Heart right ventricle (tissue), 16 donors: ENCODE measurements around the gene AGPAT3. TPM values are rescaled to one million over a fixed set of nuclear protein-coding genes. Genes with fewer than 3 reads are reported as not detected.

Source experiments
- ATAC-seq, 8 donors: fragments of 200-7000 bp; cut with Tn5 transposase; one replicate each; pipeline ENCODE4 v1.9.1; 2020; ENCODE audit warnings: mild to moderate bottlenecking in 8 of 8, moderate library complexity in 8 of 8, moderate number of reproducible peaks in 1 of 8
- DNase-seq, 2 donors: peaks; one replicate each; pipeline ENCODE4 v3.0.0-alpha.2; 2020
- H3K27ac ChIP-seq, 10 donors: fragments of 200-600 bp; sonication (generic) in 2 of 10; one replicate each; pipeline versions ENCODE4 v1.5.0 to v1.8.0; 2020 to 2022; ENCODE audit warnings: mild to moderate bottlenecking in 3 of 10
- H3K27me3 ChIP-seq, 7 donors: fragments of 200-600 bp; one replicate each; pipeline ENCODE4 v1.8.0; 2021 to 2022; ENCODE audit warnings: mild to moderate bottlenecking in 2 of 7
- H3K36me3 ChIP-seq, 9 donors: fragments of 200-600 bp; sonication (generic) in 1 of 9; one replicate each; pipeline versions ENCODE4 v1.5.0 to v1.8.0; 2020 to 2022; ENCODE audit warnings: mild to moderate bottlenecking in 2 of 9
- H3K4me1 ChIP-seq, 9 donors: fragments of 200-600 bp; sonication (generic) in 1 of 9; one replicate each; pipeline versions ENCODE4 v1.5.0 to v1.8.0; 2020 to 2022; ENCODE audit warnings: mild to moderate bottlenecking in 4 of 9
- H3K4me3 ChIP-seq, 10 donors: fragments of 200-600 bp; sonication (generic) in 2 of 10; one replicate each; pipeline versions ENCODE4 v1.5.0 to v1.8.0; 2020 to 2022; ENCODE audit warnings: mild to moderate bottlenecking in 7 of 10, moderate library complexity in 2 of 10
- H3K9me3 ChIP-seq, 11 donors: fragments of 200-600 bp in 10 of 11; sonication (generic) in 2 of 11; one replicate each; pipeline versions ENCODE4 v1.5.0 to v1.8.0; 2013 to 2022; ENCODE audit warnings: mild to moderate bottlenecking in 2 of 11, control low read depth in 1 of 11, moderate library complexity in 1 of 11
- CTCF ChIP-seq, 9 donors: fragments of 200-600 bp; sonication (generic) in 2 of 9; IDR thresholded peaks; one replicate each; pipeline versions ENCODE4 v1.5.0 to v1.8.0; 2021 to 2022; ENCODE audit warnings: antibody characterized with exemption in 9 of 9, mild to moderate bottlenecking in 5 of 9, moderate library complexity in 1 of 9
- WGBS, 2 donors: extraction: QIAGEN DNeasy Blood & Tissue Kit; methylation state at CpG; one replicate each; pipeline ENCODE4 v1.1.7; 2013; ENCODE audit warnings: inconsistent platforms in 1 of 2; 5-methylcytosine and 5-hydroxymethylcytosine counted together
- intact Hi-C, 10 donors: fragments of 100-400 bp; cut with DNase I; formaldehyde crosslinking; loops; one replicate each; pipeline versions ENCODE4 v1.11.1 to v1.14.2; 2022
- polyA plus RNA-seq, 2 donors: library from polyadenylated mRNA; stranded (reverse); fragments of 200-250 nt; gene quantifications; one replicate each; pipeline ENCODE4 v1.2.3, GENCODE V29; 2013
- total RNA-seq, 10 donors: library from RNA; stranded (reverse); fragmentation: NEBNext Ultra II Directional in 3 of 10; extraction: Animal tissue kit (Norgen Biotek cat#: 25700) in 3 of 10; gene quantifications; one replicate each; pipeline versions ENCODE4 v1.2.1 to v1.2.4, GENCODE V29; 2021 to 2023
- donor health status: Arrhythmogenic right ventricular cardiomyopathy.
- donor health status: ischemic (EF 13 %, LVEDD 7.1; RV severe dilation, severe dysfunction).
- donor health status: healthy with polysubstance abuse.
- donor health status: DM: no; HTN: yes; CAD: no.
- donor health status: DM: no; HTN: no; CAD: no.
- donor health status: ischemic (EF 25% LVEDD 6.9; RV normal size, moderate dysfunction).
- donor health status: ischemic (EF 25% LVEDD 5.7; RV mildly dilated, moderate dysfunction).
- donor health status: healthy.
- donor health status: DM: yes; HTN: yes; CAD: no.
- donor health status: Ischemic cardiomyopathy.
- donor health status: ischemic (EF 35%, LVEDD 5.7; RV mildly dilated, moderate dysfunction).
- donor health status: nonischemic (EF 11% LVEDD 7.7; RV severe dilation, severe dysfunction).
- donor health status: DM: yes; HTN: yes; CAD: no.
- donor health status: PGD.
- donor health status: ischemic (EF 29% LVEDD 5.4; RV normal size, mild dysfunction).
- donor health status: nonischemic (EF 23%, LVEDD 6.1; RV moderate dilation, normal function).

AGPAT3 gene
- total and polyA plus RNA-seq, 12 donors, result 19.7 to 110 (median 65.6) TPM

DNA sequence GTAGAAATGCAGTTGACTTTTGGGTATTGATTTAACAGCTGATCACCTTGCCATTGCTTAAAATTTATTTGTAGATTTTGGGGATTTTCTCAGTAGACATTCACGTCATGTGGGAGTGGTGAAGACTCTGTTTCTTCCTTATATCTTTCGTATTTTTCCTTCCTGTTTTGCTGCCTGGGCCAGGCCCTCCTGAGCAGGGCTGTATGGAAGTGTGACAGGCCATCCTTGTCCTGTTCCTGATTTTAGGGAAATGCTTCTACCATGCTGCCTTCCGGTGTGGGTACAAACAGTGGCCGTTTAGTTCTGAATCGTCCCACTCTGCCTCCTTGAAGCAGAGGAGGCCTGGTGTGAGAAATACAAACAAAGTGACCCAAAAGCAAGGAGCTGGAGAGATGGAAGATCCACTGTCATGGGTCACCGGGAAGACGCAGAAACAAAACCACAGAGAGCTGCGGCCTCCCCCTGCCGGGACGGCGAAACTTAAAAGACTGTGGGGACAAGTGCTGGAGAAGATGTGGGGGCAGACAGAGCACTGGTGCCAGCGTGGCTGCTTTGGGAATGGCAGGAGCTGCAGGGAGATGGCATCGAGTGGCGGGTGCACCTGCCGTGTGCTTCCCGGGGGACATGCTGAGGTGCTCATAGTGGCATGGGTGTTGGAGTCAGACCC is 7.6 kb downstream of the AGPAT3 start:
- H3K27ac ChIP-seq, result peak overlapping the region in 1 of 10 donors; percentile 54
- peak in 4 of 8 donors; percentile 15 to 70 (median 34) for ATAC-seq

GRCh38 chr21:43873673-43874072 is 8.7 kb downstream of the AGPAT3 start:
- no peak overlapping the region for H3K27ac ChIP-seq
- intact Hi-C loops, result loop anchor here in 1 of 10 donors (10.0 kb wide), 1 partner anchor 51 kb away; no protein-coding TSS in a partner anchor
- peaks cover 0 to 34% (median 4%) of the 10 kb centered on the region in 9 donors for H3K36me3 ChIP-seq
- peaks cover 0 to 49% (median 35%) of the 10 kb centered on the region in 9 donors for H3K4me1 ChIP-seq
- ATAC-seq (no peak), DNase-seq (no peak)
- no peaks in the 10 kb centered on the region for H3K27me3 ChIP-seq
- TF ChIP-seq CTCF (IDR thresholded peaks at IDR 0.05), result no peak
- no peak overlapping the region for H3K4me3 ChIP-seq
- WGBS, 2 donors, result 88 to 98% methylated on average over 1 of the region's 1 CpG
- peaks cover 0 to 6% (median 0%) of the 10 kb centered on the region in 11 donors for H3K9me3 ChIP-seq

More for the DNA sequence above, 7.6 kb downstream of the AGPAT3 start:
- H3K9me3 ChIP-seq, result peaks cover 0 to 6% (median 0%) of the 10 kb centered on the region in 11 donors
- peaks cover 0 to 33% (median 0%) of the 10 kb centered on the region in 9 donors for H3K36me3 ChIP-seq
- H3K27me3 ChIP-seq, result no peaks in the 10 kb centered on the region
- H3K4me1 ChIP-seq, result peaks cover 0 to 60% (median 44%) of the 10 kb centered on the region in 9 donors
- intact Hi-C loops, result loop anchor here in 1 of 10 donors (10.0 kb wide), 1 partner anchor 52 kb away; no protein-coding TSS in a partner anchor
- H3K4me3 ChIP-seq, result no peak overlapping the region
- 91 to 92% methylated on average over 16 of the region's 16 CpGs for WGBS, 2 donors
- no peak for DNase-seq
- no peak for TF ChIP-seq CTCF (IDR thresholded peaks at IDR 0.05)

- Histone ChIP-seq H3K36me3 (peaks cover 0 to 36% (median 4%) of the 10 kb centered on the region in 9 donors), H3K27me3 (no peaks in the 10 kb centered on the region), H3K4me3 (no peak overlapping the region), H3K4me1 (peaks cover 0 to 44% (median 33%) of the 10 kb centered on the region in 9 donors), H3K27ac (no peak overlapping the region), H3K9me3 (peaks cover 0 to 6% (median 0%) of the 10 kb centered on the region in 11 donors)
- TF ChIP-seq CTCF (IDR thresholded peaks at IDR 0.05), result no peak
- intact Hi-C loops, result loop anchor here in 1 of 10 donors (10.0 kb wide), 1 partner anchor 51 kb away; no protein-coding TSS in a partner anchor
- DNase-seq, result no peak
- ATAC-seq, result no peak
- WGBS, 2 donors, result 81 to 85% methylated on average over 12 of the region's 12 CpGs
Observed at GRCh38 chr21:43874085-43874805, 9.2 kb downstream of the AGPAT3 start.

- TF ChIP-seq CTCF (IDR thresholded peaks at IDR 0.05), result no peak
- Histone ChIP-seq H3K27me3 (no peaks in the 10 kb centered on the region), H3K4me3 (no peak overlapping the region), H3K9me3 (peaks cover 0 to 6% (median 0%) of the 10 kb centered on the region in 11 donors), H3K4me1 (peaks cover 4 to 46% (median 36%) of the 10 kb centered on the region in 9 donors), H3K27ac (no peak overlapping the region), H3K36me3 (peaks cover 0 to 31% (median 4%) of the 10 kb centered on the region in 9 donors)
- intact Hi-C loops, result loop anchor here in 1 of 10 donors (10.0 kb wide), 1 partner anchor 48 kb away; no protein-coding TSS in a partner anchor
- WGBS, 2 donors, result 73 to 79% methylated on average over 5 of the region's 5 CpGs
- DNase-seq (no peak), ATAC-seq (no peak)
Observed at GRCh38 chr21:43876605-43877004, 11.6 kb downstream of the AGPAT3 start.
